Liver (tissue), 9 donors: ENCODE measurements around the gene TACSTD2. TPM values are rescaled to one million over a fixed set of nuclear protein-coding genes. Genes with fewer than 3 reads are reported as not detected.
"Not testable (repeated sequence)": the region's sequence is repeated elsewhere in the genome, so short reads cannot be mapped to it uniquely, and the experiment has no call there.

Experiments
- DNase-seq: peaks from one replicate; pipeline ENCODE4 v3.0.0-alpha.2; 2017; ENCODE audit warnings: low spot score
- H3K27ac ChIP-seq, 2 donors: one replicate each; pipeline ENCODE4 v1.7.0; 2013; ENCODE audit warnings: inconsistent platforms in 2 of 2, low read length in 2 of 2, control low read depth in 1 of 2, low read depth in 1 of 2, mild to moderate bottlenecking in 1 of 2
- H3K27me3 ChIP-seq, 4 donors: one replicate each; pipeline versions ENCODE4 v1.6.1 to v1.7.0; 2013; ENCODE audit warnings: low read length in 3 of 4, inconsistent platforms in 1 of 4, mild to moderate bottlenecking in 1 of 4, moderate library complexity in 1 of 4; ENCODE audit not compliant: control insufficient read depth in 4 of 4, insufficient read depth in 4 of 4
- H3K36me3 ChIP-seq, 4 donors: one replicate each; pipeline versions ENCODE4 v1.6.1 to v1.7.0; 2013; ENCODE audit warnings: low read length in 3 of 4, mild to moderate bottlenecking in 3 of 4, low read depth in 1 of 4, moderate library complexity in 1 of 4; ENCODE audit not compliant: control insufficient read depth in 4 of 4, insufficient read depth in 3 of 4
- H3K4me1 ChIP-seq, 4 donors: one replicate each; pipeline versions ENCODE4 v1.6.1 to v1.7.0; 2013; ENCODE audit warnings: low read length in 3 of 4, mild to moderate bottlenecking in 3 of 4, moderate library complexity in 1 of 4; ENCODE audit not compliant: control insufficient read depth in 4 of 4, insufficient read depth in 4 of 4
- H3K4me3 ChIP-seq, 3 donors: one replicate each; pipeline versions ENCODE4 v1.6.1 to v1.7.0; 2013; ENCODE audit warnings: low read length in 3 of 3, control low read depth in 1 of 3, low read depth in 1 of 3, mild to moderate bottlenecking in 1 of 3
- H3K9ac ChIP-seq, 2 donors: one replicate each; pipeline ENCODE4 v1.7.0; 2013; ENCODE audit warnings: low read length in 2 of 2, mild to moderate bottlenecking in 2 of 2, moderate library complexity in 2 of 2, control low read depth in 1 of 2, low read depth in 1 of 2
- H3K9me3 ChIP-seq, 4 donors: one replicate each; pipeline versions ENCODE4 v1.6.1 to v1.7.0; 2013; ENCODE audit warnings: low read length in 3 of 4; ENCODE audit not compliant: control insufficient read depth in 4 of 4
- FOXA2 ChIP-seq: IDR thresholded peaks from 2 replicates; pipeline ENCODE4 v1.6.1; 2016; ENCODE audit warnings: antibody characterized with exemption
- GABPA ChIP-seq, 2 donors: IDR thresholded peaks in 1 of 2; conservative IDR thresholded peaks in 1 of 2; 2 replicates each; pipeline ENCODE4 v1.6.1; 2016; ENCODE audit warnings: antibody characterized with exemption in 2 of 2, mild to moderate bottlenecking in 1 of 2, moderate library complexity in 1 of 2
- HNF4A ChIP-seq, 2 donors: conservative IDR thresholded peaks; 2 replicates each; pipeline ENCODE4 v1.6.1; 2016; ENCODE audit warnings: antibody characterized with exemption in 2 of 2, mild to moderate bottlenecking in 2 of 2
- HNF4G ChIP-seq: IDR thresholded peaks from 2 replicates; pipeline ENCODE4 v1.6.1; 2016; ENCODE audit warnings: antibody characterized with exemption
- JUND ChIP-seq, 2 donors: IDR thresholded peaks; 2 replicates each; pipeline ENCODE4 v1.6.1; 2016; ENCODE audit warnings: antibody characterized with exemption in 2 of 2
- RAD21 ChIP-seq, 2 donors: IDR thresholded peaks; 2 replicates each; pipeline ENCODE4 v1.6.1; 2016; ENCODE audit warnings: antibody characterized with exemption in 2 of 2, mild to moderate bottlenecking in 2 of 2
- YY1 ChIP-seq: IDR thresholded peaks from 2 replicates; pipeline ENCODE4 v1.6.1; 2016; ENCODE audit warnings: antibody characterized with exemption, mild to moderate bottlenecking
- ZBTB33 ChIP-seq: IDR thresholded peaks from 2 replicates; pipeline ENCODE4 v1.6.1; 2016; ENCODE audit warnings: antibody characterized with exemption
- WGBS: extraction: QIAGEN DNeasy Blood & Tissue Kit; methylation state at CpG from one replicate; pipeline ENCODE4 v1.1.7; 2013; 5-methylcytosine and 5-hydroxymethylcytosine counted together
- polyA plus RNA-seq, 2 donors: library from polyadenylated mRNA; stranded (reverse) in 1 of 2; unstranded in 1 of 2; fragments of 200-250 nt in 1 of 2; fragments of >200 nt in 1 of 2; fragmentation: Nextera tagmentation in 1 of 2; extraction: Ambion mirVana in 1 of 2; gene quantifications; one replicate each; pipeline versions ENCODE4 v1.2.1 to v1.2.3, GENCODE V29; 2013 to 2015
- total RNA-seq, 2 donors: library from RNA; depleted of rRNA; stranded (reverse); fragments of >200 nt; gene quantifications; one replicate each; pipeline ENCODE4 v1.2.3, GENCODE V29; 2014
- TF ChIP-seq, protein P1 (sequence below): IDR thresholded peaks from 2 replicates; pipeline ENCODE4 v1.6.1; 2016; ENCODE audit warnings: antibody characterized with exemption
- TF ChIP-seq, protein P2 (sequence below): IDR thresholded peaks from 2 replicates; pipeline ENCODE4 v1.6.1; 2016; ENCODE audit warnings: antibody characterized with exemption
- donor health status: healthy.
- donor health status: healthy.
- donor health status: healthy.
- donor health status: healthy.
- donor health status: healthy.

Gene TACSTD2, protein sequence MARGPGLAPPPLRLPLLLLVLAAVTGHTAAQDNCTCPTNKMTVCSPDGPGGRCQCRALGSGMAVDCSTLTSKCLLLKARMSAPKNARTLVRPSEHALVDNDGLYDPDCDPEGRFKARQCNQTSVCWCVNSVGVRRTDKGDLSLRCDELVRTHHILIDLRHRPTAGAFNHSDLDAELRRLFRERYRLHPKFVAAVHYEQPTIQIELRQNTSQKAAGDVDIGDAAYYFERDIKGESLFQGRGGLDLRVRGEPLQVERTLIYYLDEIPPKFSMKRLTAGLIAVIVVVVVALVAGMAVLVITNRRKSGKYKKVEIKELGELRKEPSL
- total RNA-seq (1 to 10 TPM in 1 of 2 donors, under 1 TPM in 1; 0.61 to 1.2 TPM), polyA plus RNA-seq (1 to 10 TPM in 1 of 2 donors, under 1 TPM in 1; 0.93 to 1.5 TPM)

DNA sequence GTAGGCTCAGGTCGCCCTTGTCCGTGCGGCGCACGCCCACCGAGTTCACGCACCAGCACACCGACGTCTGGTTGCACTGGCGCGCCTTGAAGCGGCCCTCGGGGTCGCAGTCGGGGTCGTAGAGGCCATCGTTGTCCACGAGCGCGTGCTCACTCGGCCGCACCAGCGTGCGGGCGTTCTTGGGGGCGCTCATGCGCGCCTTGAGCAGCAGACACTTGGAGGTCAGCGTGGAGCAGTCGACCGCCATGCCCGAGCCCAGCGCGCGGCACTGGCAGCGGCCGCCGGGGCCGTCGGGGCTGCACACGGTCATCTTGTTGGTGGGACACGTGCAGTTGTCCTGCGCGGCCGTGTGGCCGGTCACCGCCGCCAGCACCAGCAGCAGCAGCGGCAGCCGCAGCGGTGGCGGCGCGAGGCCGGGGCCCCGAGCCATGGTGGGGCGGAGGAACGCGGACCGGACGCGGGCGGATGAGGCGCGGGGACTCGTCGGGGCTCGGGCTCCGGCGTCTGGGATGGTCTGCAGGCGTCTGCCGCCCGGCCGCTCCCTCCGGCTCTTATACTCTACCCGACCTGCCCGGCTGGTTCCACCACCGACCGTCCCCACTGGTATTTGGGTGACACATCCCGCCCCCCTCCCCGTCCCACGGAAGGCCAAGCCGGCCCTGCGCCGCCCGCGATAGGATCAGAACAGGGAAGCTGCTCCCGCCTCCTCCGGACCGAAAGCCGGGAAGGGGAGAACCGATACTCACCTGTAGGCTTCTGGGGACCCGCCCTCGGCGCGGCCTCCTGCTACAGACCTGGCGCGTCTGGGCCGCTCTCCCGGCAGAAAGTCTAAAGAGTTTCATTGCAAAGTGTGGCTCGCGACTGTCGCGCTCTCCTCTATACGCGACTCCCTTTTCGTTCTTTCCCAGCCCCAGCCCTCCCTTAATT is at the start of gene TACSTD2:
TSS of gene TACSTD2 (minus strand) at position 526 of the 927 bp plus-strand sequence. CDS start at position 430, 96 bp downstream.
- Histone ChIP-seq H3K4me1 (peaks cover 0 to 17% (median 6%) of the 10 kb centered on the region in 4 donors), H3K9ac (no peak within 1 kb of the TSS), H3K27ac (peak within 1 kb of the TSS in 1 of 2 donors; percentile 11)

DNA sequence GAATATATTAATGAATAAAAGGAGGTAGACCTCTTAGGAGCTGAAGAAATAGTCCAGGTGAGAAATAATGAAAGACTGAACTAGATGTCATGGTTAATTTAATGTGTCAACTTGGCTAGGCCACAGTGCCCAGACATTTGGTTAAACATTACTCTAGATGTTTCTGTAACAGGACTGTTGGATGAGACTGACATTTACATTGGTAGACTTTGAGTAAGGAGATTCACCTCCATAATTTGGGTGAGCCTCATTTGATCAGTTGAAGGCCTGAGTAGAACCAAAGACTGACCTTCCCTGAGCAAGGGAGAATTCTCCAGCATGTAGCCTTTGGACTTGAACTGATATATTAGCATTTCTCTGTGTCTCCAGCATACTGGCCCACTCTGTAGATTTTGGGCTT is 49.2 kb upstream of the TACSTD2 start:
- no peak for DNase-seq
- no peak overlapping the region for H3K4me3 ChIP-seq
- no peaks in the 10 kb centered on the region for H3K36me3 ChIP-seq
- no peaks in the 10 kb centered on the region for H3K27me3 ChIP-seq
- no peak overlapping the region for H3K27ac ChIP-seq
- H3K9me3 ChIP-seq: no peaks in the 10 kb centered on the region
- H3K4me1 ChIP-seq: no peaks in the 10 kb centered on the region
- H3K9ac ChIP-seq: no peak overlapping the region
- TF ChIP-seq FOXA2: no peak
- no peak for TF ChIP-seq HNF4G
- TF ChIP-seq, protein P1, sequence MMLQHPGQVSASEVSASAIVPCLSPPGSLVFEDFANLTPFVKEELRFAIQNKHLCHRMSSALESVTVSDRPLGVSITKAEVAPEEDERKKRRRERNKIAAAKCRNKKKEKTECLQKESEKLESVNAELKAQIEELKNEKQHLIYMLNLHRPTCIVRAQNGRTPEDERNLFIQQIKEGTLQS: no peak
- TF ChIP-seq RAD21 (IDR thresholded peaks at IDR 0.05): no peak
- TF ChIP-seq ZBTB33: no peak
- TF ChIP-seq, protein P2, sequence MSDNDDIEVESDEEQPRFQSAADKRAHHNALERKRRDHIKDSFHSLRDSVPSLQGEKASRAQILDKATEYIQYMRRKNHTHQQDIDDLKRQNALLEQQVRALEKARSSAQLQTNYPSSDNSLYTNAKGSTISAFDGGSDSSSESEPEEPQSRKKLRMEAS: no peak

More for the DNA sequence above, at the start of gene TACSTD2:
- TF ChIP-seq JUND (IDR thresholded peaks at IDR 0.05): no peak
- TF ChIP-seq RAD21 (IDR thresholded peaks at IDR 0.05): no peak
- no peak for TF ChIP-seq HNF4A (conservative IDR thresholded peaks at IDR 0.05)
- TF ChIP-seq HNF4G: no peak
- TF ChIP-seq, protein P2: no peak
- TF ChIP-seq YY1: no peak
- TF ChIP-seq FOXA2: no peak
- no peak for TF ChIP-seq ZBTB33
- TF ChIP-seq GABPA (IDR thresholded peaks at IDR 0.05 in 1 of 2, conservative IDR thresholded peaks at IDR 0.05 in 1 of 2): no peak
- TF ChIP-seq, protein P1: no peak
- 9% methylated on average over 107 of the region's 107 CpGs for WGBS
- Histone ChIP-seq H3K9me3 (no peaks in the 10 kb centered on the region), H3K36me3 (no peaks in the 10 kb centered on the region), H3K27me3 (peaks cover 2 to 16% (median 5%) of the 10 kb centered on the region in 4 donors), H3K4me3 (peak within 1 kb of the TSS in 2 of 3 donors; percentile 21 to 35)
- DNase-seq: no peak

GRCh38 chr1:58623259-58623658 is 46.2 kb upstream of the TACSTD2 start:
- not testable (repeated sequence) for H3K4me3 ChIP-seq, H3K27me3 ChIP-seq, H3K4me1 ChIP-seq, H3K9me3 ChIP-seq, H3K27ac ChIP-seq, H3K36me3 ChIP-seq, DNase-seq, H3K9ac ChIP-seq
- 96% methylated on average over 27 of the region's 27 CpGs for WGBS
